Hepatocyte (in vitro differentiated cells): Measurements from ENCODE around the gene URB2. TPM values are rescaled to one million over a fixed set of nuclear protein-coding genes. Genes with fewer than 3 reads are reported as not detected.

Source experiments
- DNase-seq: peaks from one replicate; pipeline ENCODE4 v3.0.0-alpha.2; 2016; ENCODE audit warnings: low spot score
- H2AFZ ChIP-seq: fragments of 200-600 bp; sonication (generic); 2 replicates; pipeline ENCODE4 v1.6.0; 2016; ENCODE audit warnings: antibody characterized with exemption, mild to moderate bottlenecking
- H3K27ac ChIP-seq: fragments of 200-600 bp; sonication (generic); 2 replicates; pipeline ENCODE4 v1.5.1; 2016; ENCODE audit warnings: mild to moderate bottlenecking
- H3K27me3 ChIP-seq: fragments of 200-600 bp; sonication (generic); 2 replicates; pipeline ENCODE4 v1.6.1; 2016
- H3K36me3 ChIP-seq: fragments of 200-600 bp; sonication (generic); replicated peaks from 2 replicates; pipeline ENCODE4 v1.5.1; 2016; ENCODE audit warnings: low read depth; ENCODE audit not compliant: insufficient read depth
- H3K4me1 ChIP-seq: fragments of 200-600 bp; sonication (generic); 2 replicates; pipeline ENCODE4 v1.5.1; 2016; ENCODE audit warnings: mild to moderate bottlenecking, moderate library complexity; ENCODE audit not compliant: insufficient read depth
- H3K4me2 ChIP-seq: fragments of 200-600 bp; sonication (generic); 2 replicates; pipeline ENCODE4 v1.6.0; 2016
- H3K4me3 ChIP-seq: fragments of 200-600 bp; sonication (generic); 2 replicates; pipeline ENCODE4 v1.5.1; 2016; ENCODE audit warnings: mild to moderate bottlenecking
- H3K79me2 ChIP-seq: fragments of 200-600 bp; sonication (generic); 2 replicates; pipeline ENCODE4 v1.6.0; 2017; ENCODE audit warnings: mild to moderate bottlenecking
- H3K9me2 ChIP-seq: fragments of 200-600 bp; sonication (generic); replicated peaks from 2 replicates; pipeline ENCODE4 v1.6.0; 2017; ENCODE audit warnings: mild to moderate bottlenecking; ENCODE audit not compliant: insufficient read depth
- H3K9me3 ChIP-seq: fragments of 200-600 bp; sonication (generic); 2 replicates; pipeline ENCODE4 v1.5.1; 2016; ENCODE audit warnings: low read depth, mild to moderate bottlenecking
- H4K20me1 ChIP-seq: fragments of 200-600 bp; sonication (generic); 2 replicates; pipeline ENCODE4 v1.6.0; 2016; ENCODE audit warnings: mild to moderate bottlenecking; ENCODE audit not compliant: insufficient read depth, poor library complexity, severe bottlenecking
- CTCF ChIP-seq: fragments of 200-600 bp; sonication (generic); IDR thresholded peaks from 2 replicates; pipeline ENCODE4 v1.5.1; 2016; ENCODE audit warnings: antibody characterized with exemption, mild to moderate bottlenecking; ENCODE audit not compliant: poor library complexity
- EZH2 ChIP-seq: fragments of 200-600 bp; sonication (generic); IDR thresholded peaks from 2 replicates; pipeline ENCODE4 v1.6.1; 2016; ENCODE audit warnings: antibody characterized with exemption, mild to moderate bottlenecking, borderline replicate concordance
- EZH2phosphoT487 ChIP-seq: fragments of 200-600 bp; sonication (generic); IDR thresholded peaks from one replicate; pipeline ENCODE4 v1.6.1; 2018; ENCODE audit warnings: antibody characterized with exemption, mild to moderate bottlenecking, low read depth, moderate library complexity; ENCODE audit not compliant: unreplicated experiment, severe bottlenecking
- WGBS: methylation state at CpG from one replicate; pipeline ENCODE4 v1.1.6; 2016; ENCODE audit warnings: low lambda C conversion rate; ENCODE audit errors: missing lambda C conversion rate; 5-methylcytosine and 5-hydroxymethylcytosine counted together
- polyA plus RNA-seq: library from polyadenylated mRNA; unstranded; fragments of >200 nt; fragmentation: Nextera tagmentation; extraction: Ambion mirVana; gene quantifications from 2 replicates; pipeline ENCODE4 v1.2.1, GENCODE V29; 2016
- total RNA-seq: library from RNA; depleted of rRNA; stranded (reverse); fragments of >200 nt; gene quantifications from 2 replicates; pipeline ENCODE4 v1.2.3, GENCODE V29; 2014

Gene URB2
- total and polyA plus RNA-seq, 2 experiments from 2014 or later = 4.6 to 12.4 TPM

- no peak for DNase-seq
- no peaks in the 10 kb centered on the region for H3K27me3 ChIP-seq
- TF ChIP-seq CTCF = no peak
- no peak for TF ChIP-seq EZH2
- TF ChIP-seq EZH2phosphoT487 = no peak
- no peaks in the 10 kb centered on the region for H3K36me3 ChIP-seq
- no peaks in the 10 kb centered on the region for H3K4me1 ChIP-seq
- H3K9me3 ChIP-seq = no peaks in the 10 kb centered on the region
- no peak overlapping the region for H2AFZ ChIP-seq
- no peak overlapping the region for H3K4me2 ChIP-seq
- H3K27ac ChIP-seq = no peak overlapping the region
- H3K4me3 ChIP-seq = no peak overlapping the region
- H3K9me2 ChIP-seq = no peaks in the 10 kb centered on the region
- H4K20me1 ChIP-seq = no peaks in the 10 kb centered on the region
- WGBS = 94% methylated on average over 4 of the region's 4 CpGs
- H3K79me2 ChIP-seq = no peaks in the 10 kb centered on the region
Observed at GRCh38 chr1:229669333-229669732, 43.3 kb downstream of the URB2 start.

- Histone ChIP-seq H3K27ac (no peak overlapping the region), H3K4me2 (no peak overlapping the region), H2AFZ (no peak overlapping the region), H3K4me3 (no peak overlapping the region), H3K36me3 (no peaks in the 10 kb centered on the region), H3K4me1 (no peaks in the 10 kb centered on the region), H3K9me3 (no peaks in the 10 kb centered on the region), H3K9me2 (no peaks in the 10 kb centered on the region), H3K79me2 (no peaks in the 10 kb centered on the region), H4K20me1 (no peaks in the 10 kb centered on the region), H3K27me3 (no peaks in the 10 kb centered on the region)
- no peak for DNase-seq
- WGBS = 75% methylated on average over 4 of the region's 5 CpGs
- TF ChIP-seq EZH2 (no peak), EZH2phosphoT487 (no peak), CTCF (no peak)
Observed at GRCh38 chr1:229671310-229671709, 45.3 kb downstream of the URB2 start.

- Histone ChIP-seq H3K4me2 (no peak overlapping the region), H3K9me2 (no peaks in the 10 kb centered on the region), H4K20me1 (no peaks in the 10 kb centered on the region), H3K4me3 (no peak overlapping the region), H3K27ac (no peak overlapping the region), H3K79me2 (no peaks in the 10 kb centered on the region), H2AFZ (no peak overlapping the region), H3K27me3 (no peaks in the 10 kb centered on the region), H3K36me3 (no peaks in the 10 kb centered on the region), H3K9me3 (no peaks in the 10 kb centered on the region), H3K4me1 (no peaks in the 10 kb centered on the region)
- no peak for DNase-seq
- no peak for TF ChIP-seq EZH2phosphoT487
- no peak for TF ChIP-seq EZH2
- TF ChIP-seq CTCF = no peak
- WGBS = 92% methylated on average over 2 of the region's 2 CpGs
Observed at GRCh38 chr1:229672246-229672645, 46.2 kb downstream of the URB2 start.

GRCh38 chr1:229674042-229674441 lies 48.0 kb downstream of the URB2 start:
- Histone ChIP-seq H3K79me2 (no peaks in the 10 kb centered on the region), H4K20me1 (no peaks in the 10 kb centered on the region), H2AFZ (no peak overlapping the region), H3K4me2 (no peak overlapping the region), H3K4me1 (no peaks in the 10 kb centered on the region), H3K9me3 (no peaks in the 10 kb centered on the region), H3K27me3 (no peaks in the 10 kb centered on the region), H3K27ac (no peak overlapping the region), H3K9me2 (no peaks in the 10 kb centered on the region), H3K36me3 (no peaks in the 10 kb centered on the region), H3K4me3 (no peak overlapping the region)
- 79% methylated on average over 5 of the region's 5 CpGs for WGBS
- TF ChIP-seq CTCF = no peak
- TF ChIP-seq EZH2phosphoT487 = no peak
- no peak for TF ChIP-seq EZH2
- no peak for DNase-seq
